ENCODE data around the gene RABGAP1L.

GRCh38 chr1:174678657-174679056, 519.3 kb downstream of the RABGAP1L start:
- TF ChIP-seq CTCF (IDR thresholded peaks at IDR 0.05) (no peak), POLR2A (IDR thresholded peaks at IDR 0.05) (no peak)

All from gastroesophageal sphincter (tissue), 3 donors.